GOT3 (cell line): ENCODE data around the gene B3GAT1.

ENCODE experiments used
- DNase-seq: peaks from one replicate; lab custom pipeline; 2025; ENCODE audit warnings: mixed read lengths; lab: John Stamatoyannopoulos, UW

B3GAT1 gene

DNA sequence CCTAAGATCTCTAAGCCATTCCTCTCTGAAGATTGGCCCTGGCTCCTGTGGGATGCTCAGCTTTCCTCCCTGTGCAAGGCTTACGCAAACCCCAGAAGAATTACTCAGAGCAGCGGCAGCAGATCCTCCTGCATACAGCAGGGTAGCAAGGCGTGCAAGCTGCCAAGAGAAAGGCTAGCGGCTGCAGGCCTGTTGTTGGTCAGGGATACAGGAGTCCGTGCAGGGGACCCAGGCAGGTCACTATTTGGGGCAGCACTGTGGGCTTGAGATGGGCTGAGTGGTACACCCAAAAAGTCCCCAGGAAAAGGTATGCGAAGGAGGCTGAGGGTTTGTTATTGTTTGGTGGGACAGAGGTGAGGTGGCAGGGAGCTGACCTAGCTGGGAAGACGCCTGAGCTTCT is 78.7 kb downstream of the B3GAT1 start:
- no peak for DNase-seq

DNA sequence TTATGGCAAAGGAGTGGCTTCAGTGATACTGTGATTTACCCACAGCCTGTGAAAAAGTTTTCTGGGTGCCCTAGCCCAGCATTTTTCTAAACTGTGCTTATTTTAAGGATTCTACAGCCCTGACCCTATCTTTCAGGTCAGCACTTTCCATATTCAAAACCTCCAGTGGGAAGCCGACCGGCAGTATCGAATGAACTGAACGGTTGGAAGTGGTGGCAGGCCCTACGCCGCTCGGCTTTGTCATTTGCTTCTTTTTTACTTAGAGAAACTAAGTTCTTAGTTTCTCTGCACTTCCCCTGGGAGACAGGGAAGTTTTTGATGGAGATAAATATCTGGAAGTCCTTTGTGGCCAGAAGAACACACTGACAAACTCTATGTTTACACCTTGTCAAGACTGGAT is 79.3 kb downstream of the B3GAT1 start:
- no peak for DNase-seq

- DNase-seq = no peak
These were observed 79.8 kb downstream of the B3GAT1 start for GRCh38 chr11:134332189-134332631.

- no peak for DNase-seq
These were observed 80.5 kb downstream of the B3GAT1 start, which contains the start of gene GLB1L2 for GRCh38 chr11:134331354-134332188. GLB1L2 (plus strand) TSS chr11:134331988; CDS start chr11:134332062, 74 bp downstream.

- no peak for DNase-seq
These were observed 81.3 kb downstream of the B3GAT1 start for GRCh38 chr11:134330611-134331353.
